Loucy (cell line): ENCODE data around the gene PANX2.

Experiments
- CTCF ChIP-seq: fragments of 200-600 bp; sonication (generic); conservative IDR thresholded peaks from 2 replicates; pipeline ENCODE4 v1.5.1; 2014; ENCODE audit warnings: mild to moderate bottlenecking, antibody characterized with exemption, low read length
- EZH2phosphoT487 ChIP-seq: fragments of 200-600 bp; IDR thresholded peaks from 2 replicates; pipeline ENCODE4 v1.6.1; 2018; ENCODE audit warnings: antibody characterized with exemption, mild to moderate bottlenecking, moderate library complexity, borderline replicate concordance

- TF ChIP-seq CTCF (peak; percentile 70), EZH2phosphoT487 (no peak)
Measured at GRCh38 chr22:50206599-50206998, 36.1 kb downstream of the PANX2 start.
